ENCODE measurements around the gene MAPKBP1. TPM values are rescaled to one million over a fixed set of nuclear protein-coding genes. Genes with fewer than 3 reads are reported as not detected.
A peak's percentile ranks its signal among the peaks of the same experiment; 100 is the strongest.
"Not testable (repeated sequence)": the region's sequence is repeated elsewhere in the genome, so short reads cannot be mapped to it uniquely, and the experiment has no call there.

Gene MAPKBP1
- total RNA-seq, 1 experiment from 2014 or later, result 8.2 TPM

DNA sequence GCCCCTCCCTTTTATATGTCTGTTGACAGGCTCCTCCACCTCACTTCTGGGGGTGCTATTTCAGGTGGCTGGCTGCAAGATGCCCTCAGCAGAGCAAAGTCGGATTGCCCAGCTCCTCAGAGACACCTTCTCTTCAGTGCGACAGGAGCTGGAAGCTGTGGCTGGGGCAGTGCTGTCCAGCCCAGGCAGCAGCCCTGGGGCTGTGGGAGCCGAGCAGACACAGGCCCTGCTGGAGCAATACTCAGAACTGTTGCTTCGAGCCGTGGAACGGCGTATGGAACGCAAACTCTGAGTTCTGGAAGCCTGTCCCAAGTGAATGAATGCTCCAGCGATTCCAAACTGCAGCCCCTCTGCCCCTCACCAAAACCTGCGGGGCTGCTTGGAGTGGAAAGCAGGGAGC is 50.9 kb downstream of the MAPKBP1 start:
- no peak for DNase-seq (ENCODE audit: extremely low read depth, low read depth)

DNA sequence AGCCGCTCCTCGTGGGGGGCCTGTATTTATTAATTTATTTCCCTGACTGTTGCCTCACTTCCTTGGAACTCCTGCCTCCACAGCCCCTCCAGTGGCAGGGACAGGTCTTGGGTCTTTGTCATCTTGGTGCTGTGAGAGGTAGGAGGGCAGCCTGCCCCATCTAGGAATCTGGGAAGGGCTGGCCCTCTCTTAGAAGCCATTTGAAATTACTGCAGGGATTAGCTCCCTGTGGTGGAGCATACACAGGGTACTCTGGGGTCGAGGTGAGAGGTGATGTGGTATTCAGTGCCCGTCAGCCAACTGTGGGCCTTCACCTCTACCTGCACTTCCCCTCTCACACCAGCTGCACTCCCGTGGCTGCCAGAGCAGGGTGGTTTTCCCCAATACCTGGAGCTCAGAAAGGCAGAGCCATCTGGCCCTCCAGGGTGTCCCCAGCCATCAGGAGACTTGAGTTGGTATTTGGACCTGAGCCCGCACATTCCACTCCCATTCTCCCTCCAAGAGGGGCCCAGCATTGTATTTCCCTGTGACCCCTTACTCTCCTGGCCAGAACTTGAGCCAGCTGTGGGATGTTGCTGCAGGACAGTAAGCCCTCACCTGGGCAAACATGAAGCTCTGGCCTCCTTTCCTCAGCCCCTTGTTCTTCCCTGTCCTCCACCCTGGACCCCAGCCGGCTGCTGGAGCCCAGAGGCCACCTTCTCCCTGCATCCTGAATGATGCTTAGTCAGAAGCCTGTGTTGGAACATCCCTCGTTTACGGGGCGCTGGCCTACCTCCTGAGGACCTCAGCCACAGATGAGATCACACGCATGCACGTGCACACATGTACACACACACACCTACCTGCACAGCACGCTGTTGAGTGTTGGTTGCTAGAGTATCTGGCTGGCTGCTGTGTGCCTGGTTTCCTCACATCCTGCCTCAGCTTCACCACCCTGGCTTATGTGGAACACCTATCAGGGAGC is 51.6 kb downstream of the MAPKBP1 start:
- no peak for DNase-seq (ENCODE audit: extremely low read depth, low read depth)

DNA sequence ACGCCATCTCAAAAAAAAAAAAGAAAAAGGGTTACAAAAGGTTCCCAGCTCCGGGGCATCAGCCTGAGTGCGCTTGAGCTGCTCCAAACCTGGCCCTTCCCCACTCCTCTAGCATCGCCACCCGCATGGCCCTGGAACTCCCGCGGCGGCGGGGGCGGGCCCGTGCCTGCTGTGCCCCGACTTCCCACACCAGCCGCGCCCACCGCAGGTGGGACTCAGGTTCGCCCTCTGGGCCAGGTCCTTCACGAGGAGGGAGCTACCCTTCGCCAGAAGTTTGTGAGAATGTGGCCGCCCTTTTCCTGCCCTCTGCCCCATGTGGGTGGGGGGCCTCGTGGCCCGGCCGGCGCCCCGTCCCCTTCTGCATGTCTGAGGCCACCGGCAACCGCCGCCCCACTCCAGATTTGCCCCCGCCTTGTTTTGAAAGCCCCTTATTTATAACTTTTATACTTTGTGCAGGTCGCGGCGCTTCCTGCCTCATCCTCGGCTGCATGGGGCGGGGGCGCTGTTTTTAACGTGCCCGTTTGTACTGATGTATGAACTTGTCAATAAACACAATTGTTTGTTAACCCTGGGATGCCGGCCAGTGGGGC is 53.1 kb downstream of the MAPKBP1 start:
- DNase-seq (ENCODE audit: extremely low read depth, low read depth), result no peak

DNA sequence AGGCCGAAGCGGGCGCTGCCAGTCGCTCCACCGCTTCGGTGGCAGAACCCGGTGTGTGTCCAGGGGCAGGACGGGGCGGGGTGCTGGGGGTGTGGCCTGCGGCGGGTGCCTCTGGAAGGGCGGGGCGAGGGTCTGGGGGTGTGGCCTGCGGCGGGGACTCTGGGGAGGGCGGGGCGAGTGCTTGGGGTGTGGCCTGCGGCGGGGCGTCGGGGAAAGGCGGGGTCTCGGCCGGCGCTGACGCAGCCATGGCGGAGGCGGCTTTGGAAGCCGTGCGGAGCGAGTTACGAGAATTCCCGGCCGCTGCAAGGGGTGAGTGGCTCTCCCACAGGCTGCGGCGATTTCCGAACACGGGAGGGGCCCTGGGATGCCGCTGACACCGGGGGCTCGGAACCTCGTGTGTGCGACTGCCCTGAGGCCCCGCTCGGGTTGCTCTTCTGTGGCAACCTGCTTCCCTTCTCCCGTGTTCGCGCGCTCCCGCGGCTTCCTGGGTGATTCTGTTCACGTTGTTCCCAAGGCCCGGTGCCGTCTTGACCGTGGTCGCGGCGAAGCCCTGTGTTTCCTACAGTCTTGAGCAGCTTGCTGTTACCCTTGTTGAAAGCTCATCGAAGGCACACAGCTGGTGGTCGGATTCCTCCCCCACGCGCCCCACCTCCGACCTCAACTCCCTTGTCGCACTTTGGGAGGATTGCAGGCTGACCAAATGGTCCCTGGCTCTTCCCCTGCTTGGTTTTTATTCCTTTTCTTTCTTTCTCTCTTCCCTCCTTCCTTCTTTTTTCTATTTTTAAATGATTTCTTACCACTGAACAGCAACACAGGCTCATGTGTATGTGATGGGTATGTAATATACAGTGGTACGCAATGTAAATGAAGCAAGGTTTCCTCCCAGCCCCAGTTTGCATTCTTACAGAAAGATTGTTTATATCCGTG is 53.9 kb downstream of the MAPKBP1 start, which contains the start of gene JMJD7:
TSS of gene JMJD7 (plus strand) at position 213 of the 927 bp plus-strand sequence. CDS start at position 246, 33 bp downstream.
- DNase-seq (ENCODE audit: extremely low read depth, low read depth), result peak; percentile 82

GRCh38 chr15:41828807-41829141 is 54.5 kb downstream of the MAPKBP1 start:
- peak; percentile 6 for DNase-seq (ENCODE audit: extremely low read depth, low read depth)

DNA sequence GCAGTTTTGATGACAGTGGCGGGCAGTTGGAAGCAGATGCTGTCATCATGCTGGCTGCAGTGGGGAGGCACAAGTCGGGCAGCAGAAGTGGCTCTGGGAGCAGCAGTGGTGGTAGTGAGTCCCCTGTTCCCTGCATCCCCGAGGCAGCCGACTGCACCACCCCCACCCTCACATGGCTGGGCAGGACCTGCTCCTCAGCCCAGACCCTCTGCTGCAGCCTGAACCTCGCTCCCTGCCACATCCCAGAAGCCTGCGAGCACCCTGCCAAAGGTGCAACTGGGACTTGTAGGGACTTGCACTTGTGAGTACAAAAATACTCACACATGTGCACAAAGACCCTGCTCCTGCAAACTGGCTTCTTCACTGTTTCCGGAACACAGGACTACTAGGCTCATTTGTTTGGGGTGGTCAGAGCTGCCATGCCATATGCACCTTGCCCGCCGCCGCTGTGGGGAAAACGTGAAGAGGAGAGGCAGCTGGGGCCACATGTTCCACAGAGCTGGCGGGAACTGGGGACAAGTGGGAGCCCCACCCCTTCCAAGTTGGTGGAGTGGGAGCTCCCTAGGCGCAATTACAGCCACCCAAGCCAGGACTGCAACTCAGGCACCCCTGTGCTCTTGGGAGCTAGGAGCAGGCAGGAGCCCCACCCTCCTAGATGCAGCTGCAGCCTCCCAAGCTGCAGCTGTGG is 55.8 kb downstream of the MAPKBP1 start:
- no peak for DNase-seq (ENCODE audit: extremely low read depth, low read depth)

- DNase-seq (ENCODE audit: extremely low read depth, low read depth), result not testable (repeated sequence)
Observed at GRCh38 chr15:41831291-41831690, 57.0 kb downstream of the MAPKBP1 start.

DNA sequence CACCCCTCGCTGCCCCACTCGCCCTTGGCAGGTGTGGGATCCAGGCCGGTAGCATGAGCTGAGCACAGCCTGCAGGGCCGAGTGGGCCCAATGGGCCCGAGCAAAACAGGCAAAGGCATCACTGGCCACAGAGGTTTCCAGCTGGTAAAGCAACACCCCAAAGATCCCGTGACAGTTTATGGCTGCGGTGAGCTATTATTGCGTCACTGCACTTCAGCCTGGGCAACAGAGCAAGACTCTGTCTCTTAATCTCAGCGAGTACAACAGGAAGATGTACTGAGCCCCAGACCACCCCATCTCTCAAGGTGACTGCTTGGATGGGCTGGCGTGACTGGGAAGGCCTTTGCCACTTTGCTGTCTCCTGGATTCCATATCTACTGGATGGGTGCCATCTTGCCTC is 57.9 kb downstream of the MAPKBP1 start:
- DNase-seq (ENCODE audit: extremely low read depth, low read depth), result no peak

DNA sequence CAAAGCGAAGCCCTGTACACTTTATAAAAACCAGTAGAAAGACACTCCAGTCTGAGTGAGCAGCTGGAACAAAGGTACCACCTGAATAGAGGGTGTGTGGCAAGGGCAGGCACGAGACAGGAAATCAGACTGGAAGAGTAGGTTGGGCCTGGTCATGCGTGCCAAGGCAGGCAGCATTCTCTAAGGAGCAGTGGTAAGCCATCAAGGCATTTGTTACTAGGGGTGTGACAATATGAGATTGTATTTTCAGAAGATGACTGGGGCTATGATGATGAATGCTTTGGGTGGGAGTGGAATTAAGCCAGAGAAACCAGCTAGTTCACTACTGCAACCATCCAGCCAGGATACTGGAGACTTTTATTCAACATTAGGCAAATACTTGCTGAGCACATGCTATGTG is 58.6 kb downstream of the MAPKBP1 start:
- no peak for DNase-seq (ENCODE audit: extremely low read depth, low read depth)

DNA sequence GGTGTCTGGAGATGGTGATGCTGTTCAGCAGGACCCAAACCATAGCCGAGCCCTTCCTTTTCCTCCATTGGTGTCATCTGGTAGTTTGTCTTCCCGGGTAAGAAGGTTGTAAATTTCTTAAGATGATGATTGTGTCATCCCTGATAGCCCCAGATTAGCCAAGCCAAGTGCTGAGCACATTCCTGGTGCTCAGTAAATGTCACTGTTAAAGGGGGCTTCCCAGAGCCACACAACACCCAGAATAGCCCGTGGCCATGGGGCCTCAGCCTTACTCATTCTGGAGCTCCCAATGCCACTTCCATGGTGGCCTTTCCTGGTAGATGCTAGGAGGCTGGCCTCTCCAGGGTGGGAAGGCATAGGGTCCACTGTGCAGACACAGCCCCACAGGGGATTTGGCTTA is 59.8 kb downstream of the MAPKBP1 start:
- DNase-seq (ENCODE audit: extremely low read depth, low read depth), result no peak

DNA sequence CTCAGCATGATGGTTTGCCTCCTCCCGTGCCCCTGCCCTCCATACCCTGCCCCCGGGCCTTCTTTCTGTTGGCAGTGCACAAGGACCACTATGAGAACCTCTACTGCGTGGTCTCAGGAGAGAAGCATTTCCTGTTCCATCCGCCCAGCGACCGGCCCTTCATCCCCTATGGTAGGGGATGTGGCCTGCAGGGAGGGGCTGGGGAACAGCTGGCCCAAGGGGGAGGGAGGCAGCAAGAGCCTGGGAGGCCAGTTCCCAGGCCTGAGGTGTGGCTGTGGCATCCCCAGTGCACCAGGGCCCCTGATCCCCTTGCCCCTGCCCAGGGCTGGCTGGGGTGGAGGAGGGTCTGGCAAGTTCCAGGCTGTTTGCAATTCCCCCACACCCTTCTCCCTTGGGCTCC is 61.8 kb downstream of the MAPKBP1 start:
- no peak for DNase-seq (ENCODE audit: extremely low read depth, low read depth)

DNA sequence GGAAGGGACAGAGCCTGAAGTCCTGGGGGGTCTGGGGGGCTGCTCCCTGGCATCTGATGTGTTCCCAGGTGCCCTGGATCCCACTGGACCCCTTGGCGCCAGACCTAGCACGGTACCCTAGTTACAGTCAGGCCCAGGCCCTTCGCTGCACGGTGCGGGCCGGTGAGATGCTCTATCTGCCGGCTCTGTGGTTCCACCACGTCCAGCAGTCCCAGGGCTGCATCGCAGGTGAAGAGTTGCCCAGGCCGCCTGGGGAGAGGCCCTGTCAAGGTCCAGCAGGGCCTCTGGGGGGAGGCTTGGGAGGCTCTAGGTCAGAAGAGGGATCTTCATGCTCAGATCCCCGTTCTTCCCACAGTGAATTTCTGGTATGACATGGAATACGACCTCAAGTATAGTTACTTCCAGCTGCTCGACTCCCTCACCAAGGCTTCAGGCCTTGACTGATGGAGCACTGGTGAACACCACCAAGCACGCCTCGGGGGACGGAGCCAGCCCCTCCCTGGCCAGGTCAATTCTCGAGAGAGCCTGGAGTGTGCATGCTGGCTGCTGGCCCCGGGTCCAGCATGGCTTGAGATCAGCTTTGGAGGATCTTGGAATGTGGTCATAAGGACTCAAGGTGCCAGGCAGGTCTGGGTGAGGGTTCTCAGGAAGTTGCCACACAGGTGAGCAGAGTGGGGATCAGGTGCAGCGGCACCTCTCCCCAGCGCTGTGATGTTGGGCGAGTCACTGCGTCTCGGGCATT is 62.6 kb downstream of the MAPKBP1 start:
- no peak for DNase-seq (ENCODE audit: extremely low read depth, low read depth)

- DNase-seq (ENCODE audit: extremely low read depth, low read depth), result no peak
Observed at GRCh38 chr15:41838400-41838897, 64.2 kb downstream of the MAPKBP1 start, which contains the start of gene PLA2G4B. Gene PLA2G4B, plus strand, starts transcription at chr15:41838847. Its CDS starts 67 bp downstream, at chr15:41838914.

GRCh38 chr15:41839781-41840491 is 65.7 kb downstream of the MAPKBP1 start:
- DNase-seq (ENCODE audit: extremely low read depth, low read depth), result no peak

DNA sequence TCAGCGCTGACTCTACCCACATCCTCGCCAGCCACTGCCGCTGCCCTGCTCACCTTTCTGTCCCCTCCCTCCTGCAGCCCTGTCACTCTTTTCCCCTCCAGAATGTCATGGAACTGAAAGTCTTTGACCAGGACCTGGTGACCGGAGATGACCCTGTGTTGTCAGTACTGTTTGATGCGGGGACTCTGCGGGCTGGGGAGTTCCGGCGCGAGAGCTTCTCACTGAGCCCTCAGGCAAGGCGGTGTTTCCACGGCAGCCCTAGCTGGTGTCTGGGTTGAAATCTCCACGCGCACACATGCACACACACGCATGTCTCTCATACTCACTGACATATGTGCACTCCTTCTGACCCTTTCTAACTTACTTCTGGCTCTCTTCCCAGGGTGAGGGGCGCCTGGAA is 66.4 kb downstream of the MAPKBP1 start:
- no peak for DNase-seq (ENCODE audit: extremely low read depth, low read depth)

GRCh38 chr15:41841131-41841530 is 66.8 kb downstream of the MAPKBP1 start:
- DNase-seq (ENCODE audit: extremely low read depth, low read depth), result no peak

DNA sequence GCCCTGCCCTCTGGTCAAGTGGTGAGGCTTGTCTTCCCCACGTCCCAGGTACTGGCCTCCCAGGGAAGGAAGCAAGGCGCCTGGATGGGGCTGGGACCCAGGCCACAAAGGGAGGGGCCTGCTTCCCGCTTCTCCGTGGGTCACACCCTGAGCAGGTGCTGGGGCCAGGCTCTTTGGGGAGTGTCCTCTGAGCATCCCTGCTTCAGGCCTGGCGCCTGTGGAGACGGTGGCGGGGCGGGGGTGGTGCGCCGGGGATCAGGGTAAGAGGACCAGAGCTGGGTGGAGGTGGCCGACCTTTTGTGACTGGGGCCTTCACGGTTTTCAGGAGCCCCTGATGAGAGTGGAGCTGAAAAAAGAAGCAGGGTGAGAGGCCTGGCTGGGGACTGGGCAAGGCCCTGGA is 67.9 kb downstream of the MAPKBP1 start:
- DNase-seq (ENCODE audit: extremely low read depth, low read depth), result no peak

DNA sequence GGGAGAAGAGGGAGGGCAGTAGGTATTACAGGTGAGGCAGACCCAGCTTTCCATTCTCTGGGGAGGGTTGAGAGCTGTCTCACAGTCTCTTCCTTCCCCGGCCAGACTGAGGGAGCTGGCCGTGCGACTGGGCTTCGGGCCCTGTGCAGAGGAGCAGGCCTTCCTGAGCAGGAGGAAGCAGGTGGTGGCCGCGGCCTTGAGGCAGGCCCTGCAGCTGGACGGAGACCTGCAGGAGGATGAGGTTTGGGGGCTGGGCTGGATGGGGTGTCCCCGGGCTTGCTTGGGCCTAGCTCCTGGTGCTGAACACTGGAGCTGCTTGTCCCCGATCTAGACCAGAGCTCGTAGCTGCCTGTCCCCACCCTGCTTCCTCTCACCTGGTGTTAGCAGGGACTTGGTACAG is 69.3 kb downstream of the MAPKBP1 start:
- no peak for DNase-seq (ENCODE audit: extremely low read depth, low read depth)

GRCh38 chr15:41844814-41845213 is 70.5 kb downstream of the MAPKBP1 start:
- DNase-seq (ENCODE audit: extremely low read depth, low read depth), result no peak
